ENCODE results near the gene CCDC144A. TPM values are rescaled to one million over a fixed set of nuclear protein-coding genes. Genes with fewer than 3 reads are reported as not detected.
"Not testable (repeated sequence)": the region's sequence is repeated elsewhere in the genome, so short reads cannot be mapped to it uniquely, and the experiment has no call there.

CCDC144A gene
- total RNA-seq, 1 donor from 2014 or later, result 0.49 TPM

DNA sequence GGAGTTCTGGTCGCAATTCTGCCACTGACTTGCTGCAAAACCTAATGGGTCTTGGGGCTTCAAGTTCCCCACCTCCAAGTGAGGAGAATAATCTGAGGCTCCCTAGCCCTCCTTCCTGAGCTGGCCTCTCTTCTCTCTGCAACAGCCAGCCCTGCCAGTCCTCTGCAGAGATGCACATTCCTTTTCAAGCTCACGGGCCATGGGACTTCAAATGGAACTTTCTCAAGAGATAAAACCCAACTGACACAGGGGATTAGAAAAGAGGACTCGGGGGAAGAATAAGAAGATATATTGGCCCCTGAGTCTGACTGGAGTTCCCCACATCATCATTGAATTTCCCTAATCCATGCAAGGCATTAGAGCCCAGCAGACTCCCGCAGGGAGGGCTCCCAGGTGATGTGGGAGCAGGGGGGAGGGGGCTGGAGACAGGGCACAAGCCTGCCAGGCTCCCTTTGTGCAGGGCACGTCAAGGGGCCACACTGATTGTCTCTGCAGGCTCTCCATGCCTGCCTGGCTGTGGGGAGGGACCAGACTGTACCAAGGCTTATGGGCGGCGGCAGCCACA is 131.0 kb downstream of the CCDC144A start:
- Mint-ChIP-seq H3K9me3 (peaks cover 3% of the 10 kb centered on the region), H3K36me3 (no peaks in the 10 kb centered on the region), H3K4me3 (no peak overlapping the region), H3K27ac (no peak overlapping the region), H3K4me1 (no peaks in the 10 kb centered on the region), H3K27me3 (ENCODE audit: low read depth) (peaks cover 16% of the 10 kb centered on the region)
- DNase-seq (ENCODE audit: low spot score in 2 of 2, unreplicated experiment in 2 of 2), result no peak
- TF ChIP-seq, protein P1, sequence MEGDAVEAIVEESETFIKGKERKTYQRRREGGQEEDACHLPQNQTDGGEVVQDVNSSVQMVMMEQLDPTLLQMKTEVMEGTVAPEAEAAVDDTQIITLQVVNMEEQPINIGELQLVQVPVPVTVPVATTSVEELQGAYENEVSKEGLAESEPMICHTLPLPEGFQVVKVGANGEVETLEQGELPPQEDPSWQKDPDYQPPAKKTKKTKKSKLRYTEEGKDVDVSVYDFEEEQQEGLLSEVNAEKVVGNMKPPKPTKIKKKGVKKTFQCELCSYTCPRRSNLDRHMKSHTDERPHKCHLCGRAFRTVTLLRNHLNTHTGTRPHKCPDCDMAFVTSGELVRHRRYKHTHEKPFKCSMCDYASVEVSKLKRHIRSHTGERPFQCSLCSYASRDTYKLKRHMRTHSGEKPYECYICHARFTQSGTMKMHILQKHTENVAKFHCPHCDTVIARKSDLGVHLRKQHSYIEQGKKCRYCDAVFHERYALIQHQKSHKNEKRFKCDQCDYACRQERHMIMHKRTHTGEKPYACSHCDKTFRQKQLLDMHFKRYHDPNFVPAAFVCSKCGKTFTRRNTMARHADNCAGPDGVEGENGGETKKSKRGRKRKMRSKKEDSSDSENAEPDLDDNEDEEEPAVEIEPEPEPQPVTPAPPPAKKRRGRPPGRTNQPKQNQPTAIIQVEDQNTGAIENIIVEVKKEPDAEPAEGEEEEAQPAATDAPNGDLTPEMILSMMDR (IDR thresholded peaks at IDR 0.05; ENCODE audit: unreplicated experiment), result no peak

DNA sequence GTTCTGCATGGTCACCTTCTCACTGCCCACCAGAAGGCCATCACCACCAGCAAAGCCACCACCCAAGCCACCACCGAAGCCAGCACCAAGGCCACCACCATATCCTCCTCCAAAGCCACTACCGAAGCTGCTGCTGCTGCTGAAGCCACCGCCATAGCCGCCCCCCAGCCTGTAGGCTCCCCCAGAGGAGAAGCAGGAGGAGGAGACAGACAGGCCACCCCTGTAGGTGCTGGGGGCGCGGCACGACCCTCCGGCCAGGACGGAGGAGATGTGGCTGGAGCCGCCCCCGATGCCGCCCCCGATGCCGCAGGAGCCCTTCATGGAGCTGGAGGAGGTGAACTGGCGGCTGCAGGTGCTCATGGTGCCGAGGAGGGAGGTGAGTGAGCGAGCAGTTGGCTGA is 132.1 kb downstream of the CCDC144A start:
- not testable (repeated sequence) for H3K36me3 Mint-ChIP-seq; H3K4me3 Mint-ChIP-seq; H3K4me1 Mint-ChIP-seq; H3K27ac Mint-ChIP-seq; DNase-seq (ENCODE audit: low spot score in 2 of 2, unreplicated experiment in 2 of 2)
- H3K27me3 Mint-ChIP-seq (ENCODE audit: low read depth), result peaks cover 13% of the 10 kb centered on the region
- peaks cover 11% of the 10 kb centered on the region for H3K9me3 Mint-ChIP-seq

DNA sequence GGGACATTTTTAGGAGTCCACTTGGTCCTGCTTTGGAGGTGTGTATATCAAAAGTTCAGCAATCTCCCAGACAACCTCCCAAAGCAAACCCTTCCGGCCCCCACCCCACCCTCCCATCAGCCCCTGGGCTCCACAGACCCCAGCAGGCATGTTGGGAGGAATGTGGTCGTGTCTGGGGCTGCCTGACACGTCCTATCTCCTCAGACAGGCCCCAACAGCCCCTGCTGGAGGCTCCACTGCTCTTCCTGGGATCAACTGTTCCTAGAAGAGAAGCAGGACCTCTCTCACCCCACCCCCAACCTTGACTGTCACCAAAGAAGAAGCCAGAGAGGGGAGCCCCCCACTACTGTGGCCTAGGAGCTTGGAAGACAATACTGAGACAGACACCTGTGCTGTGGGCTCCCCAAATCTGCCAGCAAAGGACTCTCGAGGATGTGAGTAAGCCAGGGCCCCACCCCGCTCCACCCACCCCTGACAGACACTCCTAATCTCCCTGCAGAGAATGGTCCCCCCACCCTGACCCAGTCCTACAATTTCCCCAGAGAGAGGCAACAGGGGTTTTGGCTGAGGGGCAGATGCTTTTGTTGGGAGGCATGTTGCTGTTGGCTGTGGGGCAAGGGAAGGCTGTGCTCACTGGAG is 133.8 kb downstream of the CCDC144A start:
- peaks cover 12% of the 10 kb centered on the region for H3K9me3 Mint-ChIP-seq
- not testable (repeated sequence) for H3K36me3 Mint-ChIP-seq; H3K27me3 Mint-ChIP-seq (ENCODE audit: low read depth); DNase-seq (ENCODE audit: low spot score in 2 of 2, unreplicated experiment in 2 of 2); H3K4me3 Mint-ChIP-seq; H3K4me1 Mint-ChIP-seq
- peak overlapping the region; percentile 61 for H3K27ac Mint-ChIP-seq

Other genes with a start within 250 kb of the CCDC144A start
- 4.0 to 4.5 TPM (median 4.3 TPM) in 3 replicates for gene LRRC75A, start 198.0 kb upstream of the CCDC144A start, total RNA-seq
- gene ZNF287, start 121.0 kb upstream of the CCDC144A start, total RNA-seq, result 11.5 to 13.9 TPM (median 13.3 TPM) in 3 replicates
- gene ZNF624, start 36.4 kb upstream of the CCDC144A start, total RNA-seq, result 11.3 to 11.7 TPM (median 11.7 TPM) in 3 replicates

Data from mesothelial cell of epicardium (in vitro differentiated cells).